A549 treated with CpdA at 1 μM for 4 hours (cell line): ENCODE results near the gene VASH1. TPM values are rescaled to one million over a fixed set of nuclear protein-coding genes. Genes with fewer than 3 reads are reported as not detected.

ENCODE experiments used
- total RNA-seq: library from RNA; stranded (reverse); fragments of 200-300 nt; extraction: Qiagen RNA extraction; gene quantifications from 5 replicates; pipeline ENCODE4 v1.2.3, GENCODE V29; 2022; ENCODE audit warnings: low read depth

VASH1 gene
- 3.3 to 4.6 TPM (median 3.8 TPM) in 5 replicates for total RNA-seq

GRCh38 chr14:76761136-76761959, at the start of gene VASH1:
VASH1 (plus strand) TSS chr14:76761468; CDS start chr14:76762822, 1,354 bp downstream.

GRCh38 chr14:76812422-76813383, 51.4 kb downstream of the VASH1 start, which contains the start of gene ANGEL1:
ANGEL1 (minus strand) TSS chr14:76812882; CDS start chr14:76812827, 55 bp downstream.

GRCh38 chr14:76826122-76826521, 64.9 kb downstream of the VASH1 start, which contains the start of gene LRRC74A:
LRRC74A (plus strand) TSS chr14:76826408; CDS start chr14:76826698, 290 bp downstream.

Other genes starting within 250 kb of the VASH1 start
- 7.3 to 9.8 TPM (median 9.5 TPM) in 5 replicates for gene ANGEL1, start 51.4 kb downstream of the VASH1 start, total RNA-seq
- gene LRRC74A, start 64.9 kb downstream of the VASH1 start, total RNA-seq: not detected in 5 replicates